Measurements from ENCODE around the gene ALX4.

- TF ChIP-seq CTCF (IDR thresholded peaks at IDR 0.05): no peak
- TF ChIP-seq POLR2A (IDR thresholded peaks at IDR 0.05): no peak
These were observed 1.6 kb downstream of the ALX4 start for GRCh38 chr11:44308256-44308922.
